Activated T-helper 2 cell treated with anti-CD3 and anti-CD28 coated beads, Interferon-gamma antibody, Interleukin-2, Interleukin-4, amounts not matched to agents 10 μg/mL and 5 μg/mL and 100 μg/mL, durations not matched to agents 14 hours and 24 hours and 36 hours (primary cell): Measurements from ENCODE around the gene DAP. TPM values are rescaled to one million over a fixed set of nuclear protein-coding genes. Genes with fewer than 3 reads are reported as not detected.
A peak's percentile ranks its signal among the peaks of the same experiment; 100 is the strongest.
"Not testable (repeated sequence)": the region's sequence is repeated elsewhere in the genome, so short reads cannot be mapped to it uniquely, and the experiment has no call there.

Source experiments
- DNase-seq: peaks from one replicate; pipeline ENCODE4 v3.0.0; 2021; ENCODE audit warnings: low spot score
- H3K27ac Mint-ChIP-seq: one replicate; pipeline ENCODE4 v1.8.0; 2021; ENCODE audit warnings: mixed read lengths
- H3K27me3 Mint-ChIP-seq: one replicate; pipeline ENCODE4 v1.8.0; 2021; ENCODE audit warnings: low read depth, mixed read lengths
- H3K36me3 Mint-ChIP-seq: one replicate; pipeline ENCODE4 v1.8.0; 2021; ENCODE audit warnings: low read depth, mixed read lengths
- H3K4me1 Mint-ChIP-seq: one replicate; pipeline ENCODE4 v1.8.0; 2021; ENCODE audit warnings: low read depth, mixed read lengths
- H3K4me3 Mint-ChIP-seq: one replicate; pipeline ENCODE4 v1.8.0; 2021; ENCODE audit warnings: low read depth, mild to moderate bottlenecking, moderate library complexity, mixed read lengths
- H3K9me3 Mint-ChIP-seq: one replicate; pipeline ENCODE4 v1.8.0; 2021; ENCODE audit warnings: mixed read lengths
- intact Hi-C: fragments of 100-400 bp; cut with micrococcal nuclease; formaldehyde crosslinking; loops from one replicate; pipeline ENCODE4 v1.15.1; 2023
- total RNA-seq: library from RNA; stranded (reverse); gene quantifications from 2 replicates; pipeline ENCODE4 v1.2.3, GENCODE V29; 2022

Gene DAP
- 51.3 and 56.6 TPM in 2 replicates for total RNA-seq

- Mint-ChIP-seq H3K4me1 (peaks cover 24% of the 10 kb centered on the region), H3K27me3 (peaks cover 15% of the 10 kb centered on the region), H3K9me3 (no peaks in the 10 kb centered on the region), H3K4me3 (peak within 1 kb of the TSS; percentile 97), H3K36me3 (peaks cover 15% of the 10 kb centered on the region), H3K27ac (peak within 1 kb of the TSS; percentile 84)
- intact Hi-C loops: loop anchor here (2.0 to 5.0 kb wide), 4 partner anchors 133 to 409 kb away; partner anchors contain the start of genes ANKRD33B, MARCHF6 and ROPN1L
- DNase-seq: peak; percentile 87
These were observed at the start of gene DAP for GRCh38 chr5:10761185-10761932. Gene DAP (minus strand): TSS chr5:10761234. CDS start chr5:10761068, 166 bp downstream.

GRCh38 chr5:10808347-10809226, 47.6 kb upstream of the DAP start:
- intact Hi-C loops: no loop called here
- no peaks in the 10 kb centered on the region for H3K36me3 Mint-ChIP-seq

DNA sequence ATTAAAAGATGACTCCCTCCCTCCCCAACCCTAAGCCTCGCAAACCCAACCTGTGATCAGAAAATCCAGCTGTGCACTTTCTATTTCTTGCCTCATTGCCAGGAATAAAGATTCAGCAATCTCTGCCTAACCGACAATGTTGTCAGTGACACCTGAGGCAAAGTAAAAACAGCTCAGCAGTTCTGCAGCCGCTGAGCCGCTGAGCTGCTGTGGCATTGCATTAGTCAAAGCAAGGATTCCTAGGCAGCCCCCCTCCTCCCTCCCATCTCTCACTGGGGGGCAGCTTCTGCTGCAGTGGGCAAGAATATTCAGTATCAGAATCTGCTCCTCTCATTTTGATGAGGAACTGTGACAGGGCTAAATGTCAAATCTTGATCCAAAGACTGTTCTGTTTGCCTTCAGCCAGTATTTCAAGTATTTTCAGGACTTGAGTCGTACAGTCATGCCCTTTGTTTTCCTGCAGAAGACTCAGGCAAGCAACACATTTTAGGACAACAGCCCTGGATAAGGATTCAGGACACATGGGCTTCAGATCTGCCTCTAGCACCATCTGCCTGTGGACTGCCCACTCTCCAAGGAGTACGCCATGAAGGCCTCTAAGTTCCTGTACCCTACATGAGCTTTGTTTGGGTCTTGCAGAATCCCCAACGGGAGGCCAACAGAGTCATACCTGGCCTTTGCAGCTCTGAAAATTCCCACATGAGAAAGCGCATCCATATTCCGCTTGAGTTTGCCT, 41.1 kb upstream of the DAP start:
- Mint-ChIP-seq H3K36me3 (no peaks in the 10 kb centered on the region), H3K27ac (no peak overlapping the region), H3K4me3 (no peak overlapping the region), H3K9me3 (no peaks in the 10 kb centered on the region), H3K27me3 (peaks cover 20% of the 10 kb centered on the region), H3K4me1 (peaks cover 2% of the 10 kb centered on the region)
- intact Hi-C loops: no loop called here
- DNase-seq: no peak

More at GRCh38 chr5:10808347-10809226, 47.6 kb upstream of the DAP start:
- H3K27me3 Mint-ChIP-seq: peaks cover 7% of the 10 kb centered on the region
- no peaks in the 10 kb centered on the region for H3K9me3 Mint-ChIP-seq
- no peaks in the 10 kb centered on the region for H3K4me1 Mint-ChIP-seq
- H3K4me3 Mint-ChIP-seq: no peak overlapping the region
- no peak overlapping the region for H3K27ac Mint-ChIP-seq
- DNase-seq: no peak

DNA sequence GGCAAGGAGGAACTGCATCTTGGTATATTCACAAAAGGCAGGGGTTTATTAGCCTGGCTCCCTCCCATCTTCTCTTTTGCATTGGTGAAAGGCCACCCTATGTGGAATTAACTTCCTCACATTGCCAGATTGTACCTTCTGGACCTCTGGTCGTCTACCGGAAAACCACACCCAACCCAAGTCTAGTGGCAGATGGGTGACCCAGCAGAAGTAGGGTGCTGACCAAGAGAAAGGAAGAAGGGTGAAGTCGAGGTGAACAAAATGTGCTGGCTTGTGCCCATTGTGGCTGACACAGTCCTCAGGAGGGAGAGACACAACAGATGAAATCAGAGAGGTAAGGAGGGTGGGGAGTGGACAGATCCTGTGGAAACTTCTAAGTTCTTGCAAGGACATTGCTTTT, 39.8 kb upstream of the DAP start:
- Mint-ChIP-seq H3K27ac (no peak overlapping the region), H3K4me1 (peaks cover 4% of the 10 kb centered on the region), H3K27me3 (peaks cover 20% of the 10 kb centered on the region), H3K4me3 (no peak overlapping the region), H3K36me3 (no peaks in the 10 kb centered on the region), H3K9me3 (no peaks in the 10 kb centered on the region)
- no peak for DNase-seq
- intact Hi-C loops: no loop called here

GRCh38 chr5:10797261-10797660, 36.2 kb upstream of the DAP start:
- no peak overlapping the region for H3K27ac Mint-ChIP-seq
- no peaks in the 10 kb centered on the region for H3K9me3 Mint-ChIP-seq
- peaks cover 20% of the 10 kb centered on the region for H3K27me3 Mint-ChIP-seq
- peaks cover 4% of the 10 kb centered on the region for H3K4me1 Mint-ChIP-seq
- intact Hi-C loops: no loop called here
- no peak for DNase-seq
- H3K36me3 Mint-ChIP-seq: no peaks in the 10 kb centered on the region
- H3K4me3 Mint-ChIP-seq: no peak overlapping the region

- Mint-ChIP-seq H3K27me3 (peaks cover 5% of the 10 kb centered on the region), H3K4me3 (no peak overlapping the region), H3K9me3 (no peaks in the 10 kb centered on the region), H3K4me1 (peaks cover 4% of the 10 kb centered on the region), H3K27ac (no peak overlapping the region), H3K36me3 (no peaks in the 10 kb centered on the region)
- DNase-seq: no peak
- intact Hi-C loops: no loop called here
These were observed 32.8 kb upstream of the DAP start for GRCh38 chr5:10793785-10794184.

DNA sequence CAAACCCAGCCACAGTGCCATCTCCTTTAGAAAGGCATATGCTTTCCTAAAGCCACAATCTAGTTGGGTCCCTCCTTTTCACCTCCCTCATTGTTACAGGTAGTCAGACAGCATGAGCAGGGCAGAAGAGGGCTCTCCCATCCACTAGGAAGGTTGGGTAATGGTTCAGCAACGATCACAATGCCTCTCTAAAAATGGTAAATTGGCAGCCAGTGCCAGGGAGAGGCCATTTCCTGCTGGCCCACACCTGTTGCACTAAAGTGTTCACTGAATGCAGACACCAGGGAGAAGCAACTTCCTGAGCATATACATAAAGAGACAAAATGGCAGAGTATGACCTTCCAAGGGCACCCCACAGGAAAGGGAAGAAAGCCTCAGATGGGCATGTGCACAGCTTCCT, 31.3 kb upstream of the DAP start:
- H3K4me1 Mint-ChIP-seq: peaks cover 4% of the 10 kb centered on the region
- H3K4me3 Mint-ChIP-seq: no peak overlapping the region
- no peaks in the 10 kb centered on the region for H3K27me3 Mint-ChIP-seq

DNA sequence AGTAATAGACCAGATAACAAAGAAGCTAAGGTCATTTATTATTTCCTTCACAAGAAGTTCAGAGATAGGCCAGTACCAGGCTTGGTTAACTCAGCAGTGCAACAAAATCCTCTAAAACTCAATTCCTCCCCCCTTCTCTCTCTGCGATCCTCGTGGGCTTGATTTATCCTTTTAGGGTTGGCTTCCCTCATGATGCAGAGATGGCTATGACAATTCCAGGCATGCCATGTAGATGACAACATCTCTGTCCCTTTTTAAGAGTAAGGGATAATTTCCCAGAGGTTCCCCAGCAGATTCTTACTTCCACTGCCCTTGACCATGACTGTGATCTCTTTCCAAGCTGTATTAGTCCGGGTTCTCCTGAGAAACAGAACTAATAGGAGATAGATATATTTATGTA, 28.7 kb upstream of the DAP start:
- Mint-ChIP-seq H3K27me3 (no peaks in the 10 kb centered on the region), H3K36me3 (no peaks in the 10 kb centered on the region), H3K4me1 (no peaks in the 10 kb centered on the region), H3K27ac (no peak overlapping the region), H3K9me3 (no peaks in the 10 kb centered on the region), H3K4me3 (no peak overlapping the region)
- DNase-seq: no peak
- intact Hi-C loops: no loop called here

More for the DNA sequence above, 31.3 kb upstream of the DAP start:
- Mint-ChIP-seq H3K27ac (no peak overlapping the region), H3K36me3 (no peaks in the 10 kb centered on the region), H3K9me3 (no peaks in the 10 kb centered on the region)
- intact Hi-C loops: no loop called here
- DNase-seq: no peak

GRCh38 chr5:10789021-10789420, 28.0 kb upstream of the DAP start:
- no peak overlapping the region for H3K27ac Mint-ChIP-seq

GRCh38 chr5:10788358-10788757, 27.3 kb upstream of the DAP start:
- H3K4me1 Mint-ChIP-seq: no peaks in the 10 kb centered on the region
- H3K27me3 Mint-ChIP-seq: peaks cover 3% of the 10 kb centered on the region
- no peaks in the 10 kb centered on the region for H3K9me3 Mint-ChIP-seq
- intact Hi-C loops: no loop called here
- H3K27ac Mint-ChIP-seq: no peak overlapping the region
- no peak overlapping the region for H3K4me3 Mint-ChIP-seq
- no peak for DNase-seq
- no peaks in the 10 kb centered on the region for H3K36me3 Mint-ChIP-seq

More at GRCh38 chr5:10789021-10789420, 28.0 kb upstream of the DAP start:
- intact Hi-C loops: no loop called here
- no peaks in the 10 kb centered on the region for H3K9me3 Mint-ChIP-seq
- no peaks in the 10 kb centered on the region for H3K36me3 Mint-ChIP-seq
- no peaks in the 10 kb centered on the region for H3K4me1 Mint-ChIP-seq
- peaks cover 3% of the 10 kb centered on the region for H3K27me3 Mint-ChIP-seq
- no peak overlapping the region for H3K4me3 Mint-ChIP-seq
- no peak for DNase-seq

DNA sequence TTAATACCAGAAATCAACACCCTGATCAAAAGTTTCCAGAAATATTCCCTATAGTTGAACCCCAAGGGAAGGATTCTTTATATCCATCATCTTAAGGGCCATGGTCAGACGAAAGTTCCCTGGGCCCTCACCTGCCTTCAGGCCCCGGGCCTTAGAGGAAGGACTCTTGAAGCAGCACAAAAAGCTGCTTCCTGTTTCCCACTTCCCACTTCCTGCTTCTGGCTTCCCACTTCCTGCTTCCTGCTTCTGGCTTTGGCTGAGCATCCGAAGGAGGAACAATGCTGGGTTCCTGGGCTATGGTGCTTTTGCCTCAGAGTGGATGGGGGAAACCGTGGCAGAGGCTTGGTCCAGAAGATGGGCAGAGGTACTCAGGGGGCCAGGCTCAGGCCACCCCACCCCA, 25.8 kb upstream of the DAP start:
- H3K9me3 Mint-ChIP-seq: no peaks in the 10 kb centered on the region
- intact Hi-C loops: no loop called here
- H3K36me3 Mint-ChIP-seq: no peaks in the 10 kb centered on the region
- H3K4me3 Mint-ChIP-seq: no peak overlapping the region
- H3K4me1 Mint-ChIP-seq: no peaks in the 10 kb centered on the region
- DNase-seq: no peak
- H3K27ac Mint-ChIP-seq: no peak overlapping the region
- H3K27me3 Mint-ChIP-seq: peaks cover 13% of the 10 kb centered on the region

DNA sequence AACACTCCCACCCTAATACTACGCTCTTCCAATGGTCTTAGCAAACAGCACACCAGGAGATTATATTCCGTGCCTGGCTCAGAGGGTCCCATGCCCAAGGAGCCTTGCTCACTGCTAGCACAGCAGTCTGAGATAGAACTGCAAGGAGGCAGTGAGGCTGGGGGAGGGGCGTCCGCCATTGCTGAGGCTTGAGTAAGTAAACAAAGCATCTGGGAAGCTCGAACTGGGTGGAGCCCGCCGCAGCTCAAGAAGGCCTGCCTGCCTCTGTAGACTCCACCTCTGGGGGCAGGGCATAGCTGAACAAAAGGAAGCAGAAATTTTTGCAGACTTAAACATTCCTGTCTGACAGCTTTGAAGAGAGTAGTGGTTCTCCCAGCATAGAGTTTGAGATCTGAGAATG, 19.2 kb upstream of the DAP start:
- H3K4me1 Mint-ChIP-seq, intact Hi-C loops, H3K27ac Mint-ChIP-seq, H3K36me3 Mint-ChIP-seq, H3K9me3 Mint-ChIP-seq, H3K4me3 Mint-ChIP-seq, DNase-seq: not testable (repeated sequence)
- H3K27me3 Mint-ChIP-seq: peaks cover 25% of the 10 kb centered on the region
